OCI-LY7 (cell line): Measurements from ENCODE around the gene LLPH. TPM values are rescaled to one million over a fixed set of nuclear protein-coding genes. Genes with fewer than 3 reads are reported as not detected.
"Not testable (repeated sequence)": the region's sequence is repeated elsewhere in the genome, so short reads cannot be mapped to it uniquely, and the experiment has no call there.

ENCODE experiments used
- Bru-seq: library from RNA; stranded (reverse); fragments of 400-500 nt; gene quantifications from one replicate; lab custom pipeline; 2021; lab: Mats Ljungman, UMichigan
- BruChase-seq, 2 experiments: library from RNA; stranded (reverse); fragments of 400-500 nt; gene quantifications; one replicate each; lab custom pipeline; 2021; lab: Mats Ljungman, UMichigan
- BruUV-seq: library from RNA; stranded (reverse); fragments of 400-500 nt; replicated peaks from 2 replicates; lab custom pipeline; 2021; lab: Mats Ljungman, UMichigan
- CTCF ChIA-PET: fragments of 300-600 bp; sonication (Branson Sonifier 250); formaldehyde crosslinking; loops from one replicate; lab custom pipeline; 2022; ENCODE audit warnings: antibody characterized with exemption; ENCODE audit not compliant: unreplicated experiment; lab: Charles Lee
- POLR2A ChIA-PET: fragments of 300-600 bp; sonication (Branson Sonifier 250); formaldehyde crosslinking; loops from one replicate; lab custom pipeline; 2022; ENCODE audit warnings: antibody characterized with exemption; lab: Charles Lee
- DNase-seq: peaks from one replicate; pipeline ENCODE4 v3.0.0-alpha.2; 2015; ENCODE audit warnings: low spot score
- H2AFZ ChIP-seq: fragments of 200-600 bp; sonication (generic), shearing (Covaris generic); 2 replicates; pipeline ENCODE4 v1.6.1; 2014; ENCODE audit warnings: mild to moderate bottlenecking, antibody characterized with exemption, low read length, moderate library complexity
- H3K27ac ChIP-seq: fragments of 200-600 bp; sonication (generic); 2 replicates; pipeline ENCODE4 v1.5.1; 2014; ENCODE audit warnings: mixed run types, low read depth, mild to moderate bottlenecking, moderate library complexity, low read length, inconsistent platforms; ENCODE audit not compliant: poor library complexity, severe bottlenecking
- H3K36me3 ChIP-seq: fragments of 200-600 bp; sonication (generic); 2 replicates; pipeline ENCODE4 v1.6.1; 2014; ENCODE audit warnings: mild to moderate bottlenecking, antibody characterized with exemption, low read length, moderate library complexity, mixed read lengths; ENCODE audit not compliant: insufficient read depth
- H3K4me1 ChIP-seq: fragments of 200-600 bp; sonication (generic); 2 replicates; pipeline ENCODE4 v1.5.1; 2014; ENCODE audit warnings: mild to moderate bottlenecking, low read length; ENCODE audit not compliant: insufficient read depth, poor library complexity, severe bottlenecking
- H3K4me2 ChIP-seq: fragments of 200-600 bp; sonication (generic); 2 replicates; pipeline ENCODE4 v1.6.1; 2014; ENCODE audit warnings: mild to moderate bottlenecking, low read length
- H3K4me3 ChIP-seq: fragments of 200-600 bp; sonication (generic); 2 replicates; pipeline ENCODE4 v1.5.1; 2014; ENCODE audit warnings: mild to moderate bottlenecking, low read depth, low read length; ENCODE audit not compliant: poor library complexity, severe bottlenecking
- H3K79me2 ChIP-seq: fragments of 200-600 bp; sonication (generic); 2 replicates; pipeline ENCODE4 v1.6.1; 2016; ENCODE audit warnings: low read depth, mild to moderate bottlenecking, low read length, moderate library complexity, mixed read lengths; ENCODE audit not compliant: insufficient read depth
- H3K9me2 ChIP-seq: fragments of 200-600 bp; sonication (generic); 2 replicates; pipeline ENCODE4 v1.6.1; 2016; ENCODE audit warnings: mild to moderate bottlenecking, low read length, mixed read lengths; ENCODE audit not compliant: insufficient read depth
- H3K9me3 ChIP-seq: fragments of 200-600 bp; sonication (generic); 2 replicates; pipeline ENCODE4 v1.6.1; 2014; ENCODE audit warnings: mild to moderate bottlenecking, mixed run types, low read length, mixed read lengths
- H4K20me1 ChIP-seq: fragments of 200-600 bp; sonication (generic); 2 replicates; pipeline ENCODE4 v1.6.1; 2014; ENCODE audit warnings: mild to moderate bottlenecking, antibody characterized with exemption, low read length, moderate library complexity, mixed read lengths; ENCODE audit not compliant: insufficient read depth
- CTCF ChIP-seq: fragments of 200-600 bp; sonication (generic); conservative IDR thresholded peaks from 2 replicates; pipeline ENCODE4 v1.5.1; 2014; ENCODE audit warnings: mild to moderate bottlenecking, antibody characterized with exemption, low read length, moderate library complexity, mixed read lengths
- EZH2phosphoT487 ChIP-seq: fragments of 200-600 bp; sonication (generic); IDR thresholded peaks from 2 replicates; pipeline ENCODE4 v1.6.1; 2018; ENCODE audit warnings: low read depth, borderline replicate concordance, mild to moderate bottlenecking, mixed run types, antibody characterized with exemption, low read length, moderate library complexity, mixed read lengths
- intact Hi-C: fragments of 100-400 bp; cut with micrococcal nuclease; formaldehyde crosslinking; loops from one replicate; pipeline ENCODE4 v1.10.0; 2022; ENCODE audit not compliant: unreplicated experiment
- long read RNA-seq: library from polyadenylated mRNA; stranded (forward); transcript quantifications from one replicate; pipeline ENCODE4 v2.0.0, GENCODE V29; 2022
- total RNA-seq, 2 experiments: library from RNA; depleted of rRNA in 1 of 2; stranded (reverse); fragments of >200 nt in 1 of 2; shearing (Covaris generic) in 1 of 2; gene quantifications; 2 replicates each; pipeline ENCODE4 v1.2.3, GENCODE V29; 2014 to 2022

Gene LLPH
- total RNA-seq (2014; rRNA removed; shearing (Covaris generic)) (5.7 and 17.0 TPM in 2 replicates), total RNA-seq (2022) (34.5 and 39.6 TPM in 2 replicates), Bru-seq, nascent RNA (percentile 87 among the genes with signal in this experiment), BruChase-seq, experiment 1, labeled RNA remaining after a 6-hour chase (percentile 81 among the genes with signal in this experiment), BruChase-seq, experiment 2, labeled RNA remaining after a 2-hour chase (percentile 90 among the genes with signal in this experiment)
- long read RNA-seq, full-length matches to known transcripts: 66 of 89 reads
- long read RNA-seq, partial matches to known transcripts: 0 of 89 reads
- long read RNA-seq, other reads (novel, unspliced or antisense): 23 of 89 reads

- Histone ChIP-seq H2AFZ (peak within 1 kb of the TSS; percentile 88), H3K4me2 (peak within 1 kb of the TSS; percentile 82), H3K36me3 (peaks cover 30% of the 10 kb centered on the region), H3K4me1 (peaks cover 29% of the 10 kb centered on the region), H3K9me3 (no peaks in the 10 kb centered on the region), H3K27ac (peak within 1 kb of the TSS; percentile 51), H3K4me3 (peak within 1 kb of the TSS; percentile 98), H3K9me2 (no peaks in the 10 kb centered on the region), H3K79me2 (peaks cover 60% of the 10 kb centered on the region), H4K20me1 (peaks cover 7% of the 10 kb centered on the region; the same call in 1 of the 2 replicates)
- intact Hi-C loops: loop anchor here (1.0 to 5.0 kb wide), 4 partner anchors 39 to 1137 kb away; partner anchors contain the start of genes CAND1, HELB and TMBIM4
- CTCF ChIA-PET: interaction anchor here (0.6 kb wide), 1 partner anchor 104 kb away, joined by 8 read pairs; no protein-coding TSS in a partner anchor
- POLR2A ChIA-PET: interaction anchor here (0.5 to 2.9 kb wide), 21 partner anchors 9 to 1908 kb away, joined by 3 to 30 read pairs (median 4); partner anchors contain the start of genes HELB, KICS2 and TMBIM4
- TF ChIP-seq CTCF (no peak), EZH2phosphoT487 (no peak)
- peak; percentile 95 for DNase-seq
- TSS peak; percentile 82 for BruUV-seq
Observed at GRCh38 chr12:66130267-66131066, at the start of gene LLPH. Gene LLPH (minus strand): TSS chr12:66130750. CDS start chr12:66129106, 1,644 bp downstream.

- Histone ChIP-seq H3K4me1 (no peaks in the 10 kb centered on the region), H3K9me3 (no peaks in the 10 kb centered on the region), H3K27ac (no peak overlapping the region), H3K9me2 (no peaks in the 10 kb centered on the region), H3K36me3 (no peaks in the 10 kb centered on the region), H3K79me2 (no peaks in the 10 kb centered on the region), H2AFZ (no peak overlapping the region), H3K4me3 (no peak overlapping the region), H3K4me2 (no peak overlapping the region), H4K20me1 (no peaks in the 10 kb centered on the region)
- ChIA-PET CTCF (no interaction called here), POLR2A (interaction anchor here (0.6 to 2.4 kb wide), 9 partner anchors 18 to 1015 kb away, joined by 3 to 8 read pairs (median 4); no protein-coding TSS in a partner anchor)
- DNase-seq: no peak
- no TSS peak for BruUV-seq
- intact Hi-C loops: no loop called here
- no peak for TF ChIP-seq CTCF
- TF ChIP-seq EZH2phosphoT487: no peak
Observed at GRCh38 chr12:66176105-66176900, 45.8 kb upstream of the LLPH start.

DNA sequence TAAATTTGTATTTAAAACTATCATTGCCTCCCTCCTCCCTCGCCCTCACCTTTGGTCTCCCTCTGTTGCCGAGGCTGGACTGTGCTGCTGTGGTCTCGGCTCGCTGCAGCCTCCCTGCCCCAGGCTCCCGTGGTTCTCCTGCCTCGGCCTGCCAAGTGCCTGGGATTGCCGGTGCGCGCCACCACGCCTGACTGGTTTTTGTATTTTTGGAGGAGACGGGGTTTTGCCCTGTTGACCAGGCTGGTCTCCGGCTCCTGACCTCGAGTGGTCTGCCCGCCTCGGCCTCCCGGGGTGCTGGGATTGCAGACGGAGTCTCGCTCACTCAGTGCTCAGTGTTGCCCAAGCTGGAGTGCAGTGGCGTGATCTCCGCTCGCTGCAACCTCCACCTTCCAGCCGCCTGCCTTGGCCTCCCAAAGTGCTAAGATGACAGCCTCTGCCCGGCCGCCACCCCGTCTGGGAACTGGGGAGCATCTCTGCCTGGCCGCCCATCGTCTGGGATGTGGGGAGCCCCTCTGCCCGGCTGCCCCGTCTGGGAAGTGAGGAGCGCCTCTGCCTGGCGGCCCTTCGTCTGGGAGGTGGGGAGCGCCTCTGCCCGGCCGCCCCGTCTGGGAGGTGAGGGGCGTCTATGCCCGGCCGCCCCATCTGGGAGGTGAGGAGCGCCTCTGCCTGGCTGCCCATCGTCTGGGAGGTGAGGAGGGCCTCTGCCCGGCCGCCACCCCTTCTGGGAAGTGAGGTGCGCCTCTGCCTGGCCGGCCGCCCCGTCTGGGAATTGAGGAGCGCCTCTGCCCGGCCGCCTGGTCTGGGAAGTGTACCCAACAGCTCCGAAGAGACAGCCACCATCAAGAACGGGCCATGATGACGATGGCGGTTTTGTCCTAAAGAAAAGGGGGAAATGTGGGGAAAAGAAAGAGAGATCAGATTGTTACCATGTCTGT, 44.1 kb upstream of the LLPH start:
- BruUV-seq, H3K4me1 ChIP-seq, intact Hi-C loops, H2AFZ ChIP-seq, H3K27ac ChIP-seq, H4K20me1 ChIP-seq, H3K9me3 ChIP-seq, CTCF ChIA-PET, H3K4me3 ChIP-seq, H3K9me2 ChIP-seq, H3K79me2 ChIP-seq, H3K4me2 ChIP-seq, H3K36me3 ChIP-seq: not testable (repeated sequence)
- POLR2A ChIA-PET: interaction anchor here (0.6 kb wide), 1 partner anchor 43 kb away, joined by 3 read pairs; no protein-coding TSS in a partner anchor
- peak; percentile 17 for DNase-seq
